WTC11 (cell line): ENCODE data around the gene FTSJ3.

ENCODE experiments used
- CREM ChIP-seq: sonication (generic); formaldehyde crosslinking; IDR thresholded peaks from 2 replicates; pipeline ENCODE4 v1.8.1; 2022; ENCODE audit warnings: mild to moderate bottlenecking, missing genetic modification reagents, moderate library complexity
- ETV6 ChIP-seq: sonication (generic); formaldehyde crosslinking; IDR thresholded peaks from 2 replicates; pipeline ENCODE4 v1.8.1; 2022; ENCODE audit warnings: mild to moderate bottlenecking, missing genetic modification reagents
- MAX ChIP-seq: sonication (generic); formaldehyde crosslinking; IDR thresholded peaks from 2 replicates; pipeline ENCODE4 v1.8.0; 2022; ENCODE audit warnings: mild to moderate bottlenecking, missing genetic modification reagents
- MYBL2 ChIP-seq: sonication (generic); formaldehyde crosslinking; IDR thresholded peaks from 2 replicates; pipeline ENCODE4 v1.8.1; 2023; ENCODE audit warnings: mild to moderate bottlenecking, moderate library complexity, missing genetic modification reagents
- NFYB ChIP-seq: sonication (generic); formaldehyde crosslinking; conservative IDR thresholded peaks from 2 replicates; pipeline ENCODE4 v1.8.0; 2022; ENCODE audit warnings: low read depth, missing genetic modification reagents
- TEAD4 ChIP-seq: sonication (generic); formaldehyde crosslinking; IDR thresholded peaks from 2 replicates; pipeline ENCODE4 v1.8.0; 2022; ENCODE audit warnings: mild to moderate bottlenecking, missing genetic modification reagents
- USF2 ChIP-seq: sonication (generic); formaldehyde crosslinking; IDR thresholded peaks from 2 replicates; pipeline ENCODE4 v1.8.1; 2023; ENCODE audit warnings: mild to moderate bottlenecking, missing genetic modification reagents, moderate library complexity
- ZNF532 ChIP-seq: fragments of 250-450 bp; sonication (Bioruptor Pico); IDR thresholded peaks from 2 replicates; pipeline ENCODE4 v1.9.0; 2021; ENCODE audit warnings: mild to moderate bottlenecking, borderline replicate concordance
- TF ChIP-seq, protein P1 (sequence below): sonication (generic); formaldehyde crosslinking; IDR thresholded peaks from 2 replicates; pipeline ENCODE4 v1.8.0; 2022; ENCODE audit warnings: missing genetic modification reagents
- TF ChIP-seq, protein P2 (sequence below): fragments of 200-600 bp; IDR thresholded peaks from 2 replicates; pipeline ENCODE4 v1.8.0; 2022; ENCODE audit warnings: antibody characterized with exemption
- TF ChIP-seq, protein P3 (sequence below): sonication (generic); formaldehyde crosslinking; IDR thresholded peaks from 2 replicates; pipeline ENCODE4 v1.8.0; 2022; ENCODE audit warnings: mild to moderate bottlenecking, missing genetic modification reagents
- TF ChIP-seq, protein P4 (sequence below): sonication (generic); formaldehyde crosslinking; IDR thresholded peaks from 2 replicates; pipeline ENCODE4 v1.8.1; 2022; ENCODE audit warnings: low read depth, mild to moderate bottlenecking, moderate library complexity, missing genetic modification reagents, borderline replicate concordance

- TF ChIP-seq, protein P1, sequence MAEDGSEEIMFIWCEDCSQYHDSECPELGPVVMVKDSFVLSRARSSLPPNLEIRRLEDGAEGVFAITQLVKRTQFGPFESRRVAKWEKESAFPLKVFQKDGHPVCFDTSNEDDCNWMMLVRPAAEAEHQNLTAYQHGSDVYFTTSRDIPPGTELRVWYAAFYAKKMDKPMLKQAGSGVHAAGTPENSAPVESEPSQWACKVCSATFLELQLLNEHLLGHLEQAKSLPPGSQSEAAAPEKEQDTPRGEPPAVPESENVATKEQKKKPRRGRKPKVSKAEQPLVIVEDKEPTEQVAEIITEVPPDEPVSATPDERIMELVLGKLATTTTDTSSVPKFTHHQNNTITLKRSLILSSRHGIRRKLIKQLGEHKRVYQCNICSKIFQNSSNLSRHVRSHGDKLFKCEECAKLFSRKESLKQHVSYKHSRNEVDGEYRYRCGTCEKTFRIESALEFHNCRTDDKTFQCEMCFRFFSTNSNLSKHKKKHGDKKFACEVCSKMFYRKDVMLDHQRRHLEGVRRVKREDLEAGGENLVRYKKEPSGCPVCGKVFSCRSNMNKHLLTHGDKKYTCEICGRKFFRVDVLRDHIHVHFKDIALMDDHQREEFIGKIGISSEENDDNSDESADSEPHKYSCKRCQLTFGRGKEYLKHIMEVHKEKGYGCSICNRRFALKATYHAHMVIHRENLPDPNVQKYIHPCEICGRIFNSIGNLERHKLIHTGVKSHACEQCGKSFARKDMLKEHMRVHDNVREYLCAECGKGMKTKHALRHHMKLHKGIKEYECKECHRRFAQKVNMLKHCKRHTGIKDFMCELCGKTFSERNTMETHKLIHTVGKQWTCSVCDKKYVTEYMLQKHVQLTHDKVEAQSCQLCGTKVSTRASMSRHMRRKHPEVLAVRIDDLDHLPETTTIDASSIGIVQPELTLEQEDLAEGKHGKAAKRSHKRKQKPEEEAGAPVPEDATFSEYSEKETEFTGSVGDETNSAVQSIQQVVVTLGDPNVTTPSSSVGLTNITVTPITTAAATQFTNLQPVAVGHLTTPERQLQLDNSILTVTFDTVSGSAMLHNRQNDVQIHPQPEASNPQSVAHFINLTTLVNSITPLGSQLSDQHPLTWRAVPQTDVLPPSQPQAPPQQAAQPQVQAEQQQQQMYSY (CRISPR knock-in tag): no peak
- TF ChIP-seq ETV6: no peak
- TF ChIP-seq, protein P2, sequence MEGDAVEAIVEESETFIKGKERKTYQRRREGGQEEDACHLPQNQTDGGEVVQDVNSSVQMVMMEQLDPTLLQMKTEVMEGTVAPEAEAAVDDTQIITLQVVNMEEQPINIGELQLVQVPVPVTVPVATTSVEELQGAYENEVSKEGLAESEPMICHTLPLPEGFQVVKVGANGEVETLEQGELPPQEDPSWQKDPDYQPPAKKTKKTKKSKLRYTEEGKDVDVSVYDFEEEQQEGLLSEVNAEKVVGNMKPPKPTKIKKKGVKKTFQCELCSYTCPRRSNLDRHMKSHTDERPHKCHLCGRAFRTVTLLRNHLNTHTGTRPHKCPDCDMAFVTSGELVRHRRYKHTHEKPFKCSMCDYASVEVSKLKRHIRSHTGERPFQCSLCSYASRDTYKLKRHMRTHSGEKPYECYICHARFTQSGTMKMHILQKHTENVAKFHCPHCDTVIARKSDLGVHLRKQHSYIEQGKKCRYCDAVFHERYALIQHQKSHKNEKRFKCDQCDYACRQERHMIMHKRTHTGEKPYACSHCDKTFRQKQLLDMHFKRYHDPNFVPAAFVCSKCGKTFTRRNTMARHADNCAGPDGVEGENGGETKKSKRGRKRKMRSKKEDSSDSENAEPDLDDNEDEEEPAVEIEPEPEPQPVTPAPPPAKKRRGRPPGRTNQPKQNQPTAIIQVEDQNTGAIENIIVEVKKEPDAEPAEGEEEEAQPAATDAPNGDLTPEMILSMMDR: no peak
- TF ChIP-seq, protein P3, sequence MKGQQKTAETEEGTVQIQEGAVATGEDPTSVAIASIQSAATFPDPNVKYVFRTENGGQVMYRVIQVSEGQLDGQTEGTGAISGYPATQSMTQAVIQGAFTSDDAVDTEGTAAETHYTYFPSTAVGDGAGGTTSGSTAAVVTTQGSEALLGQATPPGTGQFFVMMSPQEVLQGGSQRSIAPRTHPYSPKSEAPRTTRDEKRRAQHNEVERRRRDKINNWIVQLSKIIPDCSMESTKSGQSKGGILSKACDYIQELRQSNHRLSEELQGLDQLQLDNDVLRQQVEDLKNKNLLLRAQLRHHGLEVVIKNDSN (CRISPR knock-in tag): no peak
- TF ChIP-seq ZNF532 (CRISPR knock-in tag): no peak
- TF ChIP-seq TEAD4 (CRISPR knock-in tag): no peak
- TF ChIP-seq USF2 (CRISPR knock-in tag): no peak
- no peak for TF ChIP-seq MYBL2 (CRISPR knock-in tag)
- TF ChIP-seq MAX (CRISPR knock-in tag): no peak
- TF ChIP-seq, protein P4, sequence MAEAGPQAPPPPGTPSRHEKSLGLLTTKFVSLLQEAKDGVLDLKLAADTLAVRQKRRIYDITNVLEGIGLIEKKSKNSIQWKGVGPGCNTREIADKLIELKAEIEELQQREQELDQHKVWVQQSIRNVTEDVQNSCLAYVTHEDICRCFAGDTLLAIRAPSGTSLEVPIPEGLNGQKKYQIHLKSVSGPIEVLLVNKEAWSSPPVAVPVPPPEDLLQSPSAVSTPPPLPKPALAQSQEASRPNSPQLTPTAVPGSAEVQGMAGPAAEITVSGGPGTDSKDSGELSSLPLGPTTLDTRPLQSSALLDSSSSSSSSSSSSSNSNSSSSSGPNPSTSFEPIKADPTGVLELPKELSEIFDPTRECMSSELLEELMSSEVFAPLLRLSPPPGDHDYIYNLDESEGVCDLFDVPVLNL (CRISPR knock-in tag): no peak
- no peak for TF ChIP-seq NFYB (CRISPR knock-in tag)
- TF ChIP-seq CREM (CRISPR knock-in tag): no peak
These were observed 25.8 kb upstream of the FTSJ3 start for GRCh38 chr17:63853260-63853659.
